SK-N-MC (cell line): ENCODE measurements around the gene MZT2B.
A peak's percentile ranks its signal among the peaks of the same experiment; 100 is the strongest.
"Not testable (repeated sequence)": the region's sequence is repeated elsewhere in the genome, so short reads cannot be mapped to it uniquely, and the experiment has no call there.

ENCODE experiments used
- DNase-seq: peaks from one replicate; pipeline ENCODE4 v3.0.0-alpha.2; 2011; ENCODE audit warnings: low read depth, low spot score
- H3K27ac ChIP-seq: fragments of 200-600 bp; sonication (generic); 2 replicates; pipeline ENCODE4 v1.5.1; 2016; ENCODE audit warnings: mixed run types
- H3K36me3 ChIP-seq: fragments of 200-600 bp; sonication (generic); 2 replicates; pipeline ENCODE4 v1.6.1; 2017; ENCODE audit warnings: antibody characterized with exemption, low read length, mixed read lengths; ENCODE audit not compliant: insufficient read depth
- H3K4me3 ChIP-seq: fragments of 200-600 bp; sonication (generic); 2 replicates; pipeline ENCODE4 v1.5.1; 2016
- H3K9ac ChIP-seq: fragments of 200-600 bp; sonication (generic); 2 replicates; pipeline ENCODE4 v1.8.0; 2017; ENCODE audit warnings: mixed run types, mixed read lengths; ENCODE audit not compliant: insufficient read length
- H3K9me3 ChIP-seq: fragments of 200-600 bp; sonication (generic); 2 replicates; pipeline ENCODE4 v1.6.1; 2017; ENCODE audit warnings: low read depth, mild to moderate bottlenecking, antibody characterized with exemption, low read length, moderate library complexity, mixed read lengths
- EZH2 ChIP-seq: fragments of 200-600 bp; sonication (generic); IDR thresholded peaks from one replicate; pipeline ENCODE4 v1.6.1; 2017; ENCODE audit warnings: antibody characterized with exemption
- FOXP2 ChIP-seq: optimal IDR thresholded peaks from 2 replicates; pipeline ENCODE3; 2011; ENCODE audit warnings: mild to moderate bottlenecking, moderate library complexity; ENCODE audit not compliant: insufficient read depth; ENCODE audit errors: extremely low read length, control extremely low read depth
- POLR2AphosphoS5 ChIP-seq: IDR thresholded peaks from 2 replicates; pipeline ENCODE4 v1.6.1; 2012; ENCODE audit warnings: mild to moderate bottlenecking, low read depth, low read length, borderline replicate concordance

MZT2B gene

DNA sequence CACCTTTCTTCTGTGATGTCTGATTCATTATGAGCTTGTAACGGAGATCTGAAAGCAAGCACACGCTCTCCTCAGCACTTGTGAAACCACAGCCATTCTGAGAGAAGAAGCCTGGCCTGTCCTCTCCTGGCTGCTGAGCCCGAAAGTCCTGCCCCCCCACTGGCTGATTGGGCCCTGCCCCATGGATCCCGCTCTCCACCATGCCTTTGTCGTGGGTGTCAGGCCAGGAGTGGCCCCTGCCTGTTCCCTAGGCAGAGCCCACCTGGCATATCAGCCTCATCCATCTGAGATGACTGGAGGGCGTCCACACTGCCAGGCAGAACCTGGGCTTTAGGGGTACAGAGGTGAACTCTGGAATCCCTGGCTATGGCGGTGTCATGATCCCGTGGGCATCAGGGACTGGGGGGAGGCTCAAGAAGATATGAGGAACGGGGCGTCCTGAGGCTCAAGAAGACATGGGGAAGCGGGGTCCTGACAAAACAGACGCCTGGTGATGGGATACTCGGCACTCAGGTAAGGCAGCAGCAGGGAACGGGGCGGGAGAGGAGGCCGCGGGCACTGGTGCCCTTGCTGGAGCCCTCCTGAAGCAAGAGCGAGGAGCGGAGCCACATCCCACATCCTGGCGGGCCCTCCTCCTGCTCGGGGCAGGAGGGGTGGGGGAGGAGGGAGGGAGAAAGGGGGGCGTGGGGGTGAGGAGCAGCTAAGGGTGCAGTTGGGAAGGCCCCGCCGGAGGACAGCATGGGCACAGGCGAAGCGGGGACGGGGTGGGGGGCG, 38.6 kb upstream of the MZT2B start:
- H3K27ac ChIP-seq, H3K9me3 ChIP-seq, H3K36me3 ChIP-seq, H3K4me3 ChIP-seq, DNase-seq, H3K9ac ChIP-seq: not testable (repeated sequence)

GRCh38 chr2:130145006-130145414, 37.1 kb upstream of the MZT2B start, which contains the start of gene CCDC74B:
Gene CCDC74B, minus strand, starts transcription at chr2:130145112. Its CDS starts 116 bp downstream, at chr2:130144996.
- not testable (repeated sequence) for H3K36me3 ChIP-seq, H3K9me3 ChIP-seq, H3K9ac ChIP-seq, H3K27ac ChIP-seq, DNase-seq
- H3K4me3 ChIP-seq = peak within 1 kb of the TSS; percentile 61

DNA sequence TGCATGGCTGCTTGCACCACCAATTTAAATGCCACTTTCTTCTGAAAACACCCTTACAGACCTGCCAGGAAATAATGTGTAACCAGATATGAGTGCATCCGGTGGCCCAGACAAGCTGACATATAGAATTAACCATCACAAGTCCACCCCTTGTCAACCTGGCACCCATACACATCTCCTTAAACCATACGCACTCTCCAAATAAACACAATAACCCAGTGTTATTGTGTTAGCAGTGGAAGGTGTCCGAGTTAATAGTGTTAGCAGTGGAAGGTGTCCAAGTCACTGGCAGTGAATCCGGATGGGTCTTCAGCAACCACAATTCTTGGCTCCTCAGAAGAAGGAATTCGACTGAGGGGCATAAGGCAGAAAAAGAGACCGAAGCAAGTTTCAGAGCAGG, 33.5 kb upstream of the MZT2B start:
- not testable (repeated sequence) for H3K36me3 ChIP-seq, H3K9me3 ChIP-seq, H3K27ac ChIP-seq, DNase-seq, H3K9ac ChIP-seq, H3K4me3 ChIP-seq

DNA sequence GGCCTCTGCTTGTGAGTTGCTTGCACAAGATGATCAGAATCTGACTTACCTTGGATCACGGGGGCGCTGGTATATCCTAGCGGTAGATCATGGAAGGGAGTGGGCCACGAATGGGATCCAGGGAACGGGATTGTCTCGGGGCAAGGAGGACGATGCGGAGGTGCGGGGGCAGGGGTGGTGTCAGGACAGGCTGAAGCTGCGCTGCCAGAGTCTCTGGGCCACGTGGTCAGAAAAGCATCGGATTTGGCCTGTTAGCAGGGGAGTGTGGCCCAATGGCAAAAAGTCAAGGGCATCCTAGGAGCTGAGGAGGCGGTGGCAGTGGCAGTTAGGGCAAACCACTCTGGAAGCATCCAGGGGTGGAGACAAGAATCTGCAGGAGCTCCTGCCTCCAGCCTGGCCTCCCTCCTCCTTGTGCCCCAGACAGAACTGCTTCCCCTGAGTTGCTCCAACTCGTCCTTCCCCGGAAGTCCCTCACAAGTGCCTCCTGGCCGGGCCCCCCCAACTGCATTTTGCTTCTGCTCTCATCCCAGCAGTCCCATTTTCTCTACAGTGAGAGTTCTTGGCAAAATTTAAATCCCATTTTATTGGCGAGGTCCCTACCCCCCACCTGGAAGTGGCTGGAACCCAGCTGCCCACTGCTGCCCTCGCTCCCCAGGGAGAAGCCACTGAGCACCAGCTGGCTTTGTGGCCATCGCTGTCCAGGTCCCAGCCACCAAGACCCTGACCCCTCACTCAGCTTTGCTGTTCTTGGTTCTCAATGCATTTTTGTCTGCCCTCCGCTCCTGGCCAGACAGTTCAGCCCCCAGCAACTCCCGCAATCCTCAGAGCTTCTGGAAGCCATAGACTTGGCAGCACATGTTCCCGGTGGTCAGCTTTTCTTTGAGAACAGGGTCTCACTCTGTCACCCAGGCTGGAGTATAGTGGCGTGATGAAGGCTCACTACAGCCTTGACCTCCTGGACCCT, 31.6 kb upstream of the MZT2B start:
- no peak for DNase-seq
- TF ChIP-seq POLR2AphosphoS5 (no peak), FOXP2 (no peak), EZH2 (no peak)

DNA sequence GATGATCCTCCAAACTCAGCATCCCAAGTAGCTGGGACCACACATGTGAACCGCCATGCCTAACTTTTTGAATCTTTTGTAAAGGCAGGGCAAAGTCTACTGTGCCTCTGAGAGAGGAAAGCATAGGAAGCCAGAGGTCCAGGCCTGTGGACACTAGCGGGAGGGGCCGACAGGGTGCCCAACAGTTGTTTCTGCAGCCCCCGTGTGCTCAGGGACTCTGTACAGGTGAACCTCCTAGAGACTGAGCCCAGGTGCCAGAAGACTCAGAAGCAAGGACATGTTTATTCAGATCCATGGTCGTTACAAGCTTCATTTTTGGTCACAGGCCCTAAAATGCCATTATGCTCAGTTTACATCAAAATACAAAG, 30.9 kb upstream of the MZT2B start:
- H3K9me3 ChIP-seq, H3K4me3 ChIP-seq, H3K9ac ChIP-seq, H3K27ac ChIP-seq, H3K36me3 ChIP-seq, DNase-seq: not testable (repeated sequence)

More for the DNA sequence above, 31.6 kb upstream of the MZT2B start:
- Histone ChIP-seq H3K9ac (no peak overlapping the region), H3K9me3 (no peaks in the 10 kb centered on the region), H3K27ac (no peak overlapping the region), H3K4me3 (no peak overlapping the region), H3K36me3 (no peaks in the 10 kb centered on the region; the same call in 1 of the 2 replicates)

DNA sequence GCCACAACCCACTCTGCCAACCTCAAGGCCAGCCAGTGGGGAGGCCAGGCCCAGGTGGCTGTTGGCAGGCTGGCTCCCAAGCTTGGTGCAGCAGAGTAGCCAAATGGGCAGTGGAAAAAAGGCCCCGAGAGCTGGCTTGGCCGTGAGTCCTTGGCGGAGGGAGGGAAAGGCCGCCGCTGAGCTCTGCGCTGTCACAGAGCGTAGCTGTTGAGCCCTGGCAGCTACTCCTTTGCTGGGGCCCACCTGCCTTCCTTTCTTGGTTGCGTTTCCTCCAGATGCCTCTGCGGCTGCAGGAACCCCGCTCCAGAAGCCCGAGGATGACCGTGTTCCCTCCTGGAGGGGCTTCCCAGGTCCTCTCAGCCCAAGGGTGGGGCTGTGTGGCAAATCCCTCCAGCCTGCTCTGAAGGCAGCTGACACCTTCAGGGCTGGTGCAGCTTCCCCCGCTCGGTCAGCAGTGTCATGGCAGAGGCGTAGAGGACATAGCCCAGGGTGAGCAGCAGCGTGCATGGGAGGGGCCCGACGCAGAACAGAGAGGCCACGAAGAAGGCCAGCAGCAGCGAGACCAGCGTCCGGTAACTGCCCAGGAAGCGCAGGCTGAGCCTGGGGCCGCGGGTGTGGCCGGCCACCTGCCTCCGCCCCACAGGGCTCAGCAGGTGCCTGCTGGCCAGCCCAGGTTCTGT, 29.8 kb upstream of the MZT2B start:
- H3K9ac ChIP-seq, DNase-seq, H3K36me3 ChIP-seq, H3K9me3 ChIP-seq, H3K4me3 ChIP-seq, H3K27ac ChIP-seq: not testable (repeated sequence)

- H3K9ac ChIP-seq = no peak overlapping the region
- H3K36me3 ChIP-seq = no peaks in the 10 kb centered on the region; the same call in 1 of the 2 replicates
- no peak overlapping the region for H3K4me3 ChIP-seq
- H3K27ac ChIP-seq = no peak overlapping the region
- DNase-seq = no peak
- TF ChIP-seq EZH2 (no peak), FOXP2 (no peak), POLR2AphosphoS5 (no peak)
- no peaks in the 10 kb centered on the region for H3K9me3 ChIP-seq
These were observed 29.1 kb upstream of the MZT2B start for GRCh38 chr2:130152816-130153595.

DNA sequence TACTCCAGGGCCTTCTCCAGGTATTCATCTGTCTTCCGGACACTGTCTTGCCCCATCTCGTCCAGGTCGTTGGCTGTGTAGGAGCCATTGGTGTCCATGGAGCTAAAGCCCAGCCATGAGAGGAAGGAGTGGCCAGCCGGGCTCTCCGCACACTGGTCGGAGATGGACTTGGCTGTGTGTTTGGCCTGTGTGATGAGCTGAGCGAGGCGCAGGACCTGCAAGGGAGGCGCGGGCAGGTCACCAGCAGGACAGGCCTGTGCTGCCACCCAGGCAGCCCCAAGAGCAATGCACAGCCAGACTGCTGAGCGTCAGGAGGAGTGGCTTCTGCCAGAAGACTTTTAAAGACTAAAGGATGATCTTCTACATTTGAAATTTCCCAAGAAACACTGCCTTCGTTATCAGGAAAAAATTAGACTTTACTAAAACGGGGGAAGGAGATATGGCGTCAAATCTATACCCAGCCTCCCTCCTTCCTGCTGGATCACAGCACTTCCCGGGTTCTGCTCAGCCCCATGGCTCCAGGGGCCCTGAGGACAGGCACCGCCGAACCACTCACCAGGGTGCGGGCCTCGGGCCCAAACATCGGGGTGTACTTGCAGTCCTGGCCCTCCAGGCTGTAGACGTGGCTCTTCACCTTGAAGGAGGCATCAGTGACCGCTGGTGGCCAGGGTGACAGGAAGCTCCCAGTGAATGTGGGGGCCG, 28.2 kb upstream of the MZT2B start:
- H3K27ac ChIP-seq, H3K9me3 ChIP-seq, H3K4me3 ChIP-seq, DNase-seq, H3K9ac ChIP-seq, H3K36me3 ChIP-seq: not testable (repeated sequence)

- not testable (repeated sequence) for H3K9me3 ChIP-seq, H3K4me3 ChIP-seq, H3K9ac ChIP-seq, H3K36me3 ChIP-seq, H3K27ac ChIP-seq, DNase-seq
These were observed 27.7 kb upstream of the MZT2B start for GRCh38 chr2:130154423-130154770.
